Activated CD4-positive, CD25-positive, alpha-beta regulatory T cell treated with anti-CD3 and anti-CD28 coated beads, Interleukin-2, amount 50 U/mL, for 72 hours (primary cell): ENCODE data around the gene SMAD7.

Source experiments
- DNase-seq: peaks from one replicate; pipeline ENCODE4 v3.0.0; 2021

Gene SMAD7

DNA sequence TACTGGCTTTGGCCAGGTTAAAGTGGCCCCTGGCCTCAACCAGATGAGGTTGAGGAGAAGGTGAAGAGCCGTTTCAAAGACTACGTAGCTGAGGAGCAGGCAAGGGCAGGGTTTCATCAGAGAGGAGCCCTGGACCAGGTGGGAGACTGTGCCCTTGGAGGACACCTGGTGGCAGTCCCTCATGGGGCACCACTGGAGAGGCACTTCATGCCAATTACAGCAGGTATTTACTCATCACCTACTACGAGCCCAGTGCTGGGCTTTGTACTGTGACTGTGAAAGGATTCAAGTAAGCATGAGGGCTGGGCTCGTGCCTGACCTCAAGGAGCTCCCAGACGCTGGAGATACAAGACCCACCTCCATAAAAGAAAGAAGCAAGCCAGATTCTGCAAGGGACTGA, 37.6 kb downstream of the SMAD7 start:
- no peak for DNase-seq

DNA sequence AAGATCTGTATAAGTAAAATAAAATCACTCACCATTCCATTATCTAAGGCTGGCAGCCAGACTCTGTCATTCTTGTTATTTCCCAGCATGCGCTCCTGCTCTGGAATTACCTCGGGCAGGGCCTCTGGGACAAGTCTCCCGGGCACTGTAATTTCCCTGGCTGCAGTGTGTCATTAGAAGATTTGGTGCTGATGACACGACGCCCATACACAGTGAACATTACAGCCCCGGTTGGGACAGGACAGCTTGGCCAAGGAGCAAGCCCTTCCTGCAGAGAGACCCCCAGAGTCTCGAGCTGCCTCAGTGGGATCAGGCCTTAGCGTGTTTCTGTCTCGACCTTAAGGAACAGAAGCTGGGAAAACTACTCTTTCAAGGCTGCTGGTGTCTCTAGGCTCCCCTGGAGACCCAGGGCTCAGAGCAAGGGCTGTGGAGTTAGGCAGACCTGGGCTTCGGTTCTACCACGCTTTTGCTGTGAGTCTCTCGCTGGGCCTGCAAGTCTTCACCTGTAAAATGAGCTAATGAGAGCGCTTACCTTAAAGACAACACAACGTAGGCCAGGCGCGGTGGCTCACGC, 39.7 kb downstream of the SMAD7 start:
- DNase-seq = no peak

- no peak for DNase-seq
Measured at GRCh38 chr18:48909721-48910120, 41.0 kb downstream of the SMAD7 start.

GRCh38 chr18:48908916-48909315, 41.8 kb downstream of the SMAD7 start:
- no peak for DNase-seq

DNA sequence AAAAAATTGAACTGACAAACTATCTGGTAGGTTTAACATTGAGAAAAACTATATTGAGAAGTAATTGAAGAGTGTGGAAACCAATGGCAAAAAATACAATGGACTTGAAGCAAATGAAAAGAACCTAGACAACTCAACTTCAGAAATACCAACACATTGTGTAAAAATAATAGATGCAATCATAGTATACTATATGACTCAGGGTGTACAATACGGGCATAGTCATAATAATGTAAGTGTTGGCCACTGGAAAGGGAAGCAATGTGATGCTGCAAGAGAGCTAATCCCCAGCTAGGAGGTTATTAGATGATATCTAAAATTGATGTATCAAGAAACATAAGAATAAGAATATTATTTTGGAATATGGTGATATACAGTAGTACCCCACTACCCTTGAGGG, 45.3 kb downstream of the SMAD7 start:
- DNase-seq = no peak

- no peak for DNase-seq
Measured at GRCh38 chr18:48904847-48905394, 45.8 kb downstream of the SMAD7 start.

DNA sequence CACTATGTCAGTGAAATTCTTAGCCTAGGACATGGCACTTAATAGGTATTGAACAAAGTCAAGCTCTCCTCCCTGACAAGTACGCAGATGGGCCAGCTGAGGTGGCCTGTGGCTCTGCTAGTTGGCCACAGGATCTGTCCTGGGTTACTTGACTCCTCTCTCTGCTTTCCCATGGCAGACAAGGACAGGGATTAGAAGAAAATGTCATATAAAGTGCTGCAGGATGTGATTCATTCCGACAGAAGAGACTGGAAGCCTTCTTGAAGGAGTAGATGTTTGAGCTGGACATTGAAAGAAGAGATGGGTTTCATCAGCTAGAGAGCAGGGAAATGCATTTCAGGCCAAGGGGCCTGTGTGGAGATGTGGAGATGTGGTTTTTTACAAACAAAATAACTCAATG, 46.7 kb downstream of the SMAD7 start:
- DNase-seq = no peak

DNA sequence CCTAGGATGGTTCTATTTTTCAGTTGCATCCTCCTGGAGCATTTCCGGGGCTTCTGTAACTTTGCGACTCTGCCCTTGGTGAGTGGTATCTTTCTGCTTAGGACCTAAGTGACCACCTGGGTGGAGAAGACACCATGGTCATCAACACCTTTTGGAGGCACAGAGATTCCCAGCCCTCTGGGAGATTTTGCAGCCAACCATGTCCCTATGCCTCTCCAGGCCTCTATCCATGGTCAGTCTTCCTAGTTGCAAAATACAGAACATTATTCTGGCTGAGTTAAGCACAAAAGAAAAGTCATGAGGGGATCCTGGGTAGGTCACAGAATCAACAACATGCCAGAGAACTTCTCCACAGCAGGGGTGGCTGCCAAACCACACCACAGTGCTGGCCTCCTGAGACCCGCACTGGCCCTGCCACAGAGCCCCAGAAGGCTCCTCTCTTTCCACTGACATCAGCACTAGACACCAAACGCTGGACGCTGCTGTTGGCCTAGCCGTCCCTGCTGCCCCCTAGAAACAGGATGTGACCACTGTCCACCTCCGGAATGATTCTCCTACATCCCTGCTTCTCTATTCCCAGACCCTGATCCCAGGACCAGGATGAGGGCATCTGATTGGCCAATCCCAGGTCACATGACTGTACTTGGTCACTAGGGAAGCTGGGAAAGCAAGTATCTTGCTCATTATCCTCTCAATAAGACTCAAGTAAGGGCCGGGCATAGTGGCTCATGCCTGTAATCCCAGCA, 47.7 kb downstream of the SMAD7 start:
- DNase-seq = no peak

DNA sequence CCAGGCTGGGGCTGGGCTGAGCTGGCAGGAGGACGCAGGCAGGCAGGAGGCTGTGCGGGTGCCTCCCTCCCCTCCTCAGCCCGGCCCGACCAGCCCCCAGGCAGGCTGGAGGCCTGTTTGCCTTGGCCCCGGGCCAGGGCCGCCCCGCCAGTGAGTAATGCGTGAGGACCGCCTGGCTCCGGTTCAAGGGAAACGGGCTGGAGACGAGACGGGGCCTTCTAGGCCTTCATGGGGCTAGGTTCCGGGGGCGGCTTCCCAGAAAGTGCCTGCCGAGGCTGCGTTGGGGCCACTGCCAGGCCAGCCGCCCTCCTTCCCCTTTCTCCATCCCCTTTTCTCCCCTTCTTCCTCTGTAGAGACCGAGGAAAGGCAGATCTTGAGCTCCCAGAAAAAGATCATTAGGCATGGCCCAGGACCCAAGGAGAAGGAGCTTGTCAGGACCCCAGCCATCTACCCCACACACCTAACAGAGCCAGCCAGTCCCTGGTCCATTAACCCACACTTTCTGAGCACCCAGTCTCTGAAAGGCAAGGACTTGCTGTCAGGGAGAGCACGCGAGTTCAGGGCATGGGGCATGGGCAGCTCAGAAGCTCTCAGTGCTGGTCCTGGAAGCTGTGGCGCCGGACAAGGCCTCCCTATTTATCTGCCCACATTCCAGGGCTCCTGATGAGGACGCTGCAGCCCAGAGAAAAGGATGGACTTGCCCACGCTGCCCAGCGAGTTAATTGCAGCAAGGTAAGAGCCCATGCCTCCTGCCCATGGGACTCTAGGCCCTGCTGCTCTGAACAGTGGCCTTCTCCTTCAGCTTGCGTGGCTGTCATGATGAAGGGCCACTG, 48.5 kb downstream of the SMAD7 start:
- no peak for DNase-seq

DNA sequence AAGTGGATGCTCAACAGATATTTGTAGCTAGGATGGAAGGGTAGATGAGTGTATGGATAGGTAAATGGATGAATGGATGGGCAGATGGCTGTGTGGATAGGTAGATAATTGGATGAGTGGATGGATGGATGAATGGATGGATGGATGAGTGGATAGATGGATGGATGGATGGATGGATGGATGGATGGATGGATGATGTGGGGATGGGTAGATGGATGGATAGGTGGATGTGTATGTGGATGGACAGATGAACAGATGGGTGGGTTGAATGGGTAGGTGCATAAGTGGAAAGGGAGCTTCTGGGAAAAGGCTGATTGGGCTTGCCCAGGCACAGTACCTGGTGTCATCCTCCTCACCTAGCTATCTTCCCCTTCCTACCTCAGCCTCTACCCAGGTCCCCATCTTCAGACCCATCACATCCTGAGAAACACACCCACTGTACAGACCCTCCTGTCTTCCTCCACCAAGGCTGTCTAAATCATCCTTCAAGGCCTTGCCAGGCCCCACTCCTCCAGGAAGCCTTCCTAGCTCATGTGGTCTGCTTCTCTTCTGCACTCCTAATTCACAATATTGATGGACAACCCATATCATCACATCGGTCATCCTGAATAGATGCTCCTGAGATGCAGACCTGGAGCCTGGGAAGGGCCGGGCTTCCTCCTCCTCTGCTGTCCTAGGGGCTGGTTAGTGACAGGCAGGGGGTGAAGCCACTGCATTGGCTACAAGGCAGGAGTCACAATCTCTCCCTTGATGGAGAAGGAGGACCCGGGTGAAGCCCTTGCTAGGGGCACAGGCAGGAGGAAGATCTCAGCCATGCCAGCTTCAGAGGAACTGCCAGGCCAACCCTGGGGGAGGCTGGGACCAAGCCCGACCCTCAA, 49.4 kb downstream of the SMAD7 start:
- DNase-seq = no peak

DNA sequence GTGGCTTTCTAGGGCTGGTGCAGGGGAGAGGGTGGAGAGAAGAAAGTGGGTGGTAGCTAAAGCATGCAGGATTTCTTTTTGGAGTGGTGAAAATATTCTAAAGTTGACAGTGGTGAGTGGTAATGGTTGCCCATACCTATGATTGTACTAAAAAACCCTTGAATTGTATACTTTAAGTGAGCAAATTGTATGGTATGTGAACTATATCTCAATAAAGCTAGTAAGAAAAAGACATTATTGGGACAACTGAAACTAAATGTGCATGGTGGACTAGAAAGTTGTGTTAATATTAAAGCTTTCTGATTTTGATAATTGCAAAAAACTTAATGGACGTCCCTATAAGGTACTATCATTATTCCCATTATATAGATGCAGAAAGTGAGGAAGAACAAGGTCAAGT, 50.3 kb downstream of the SMAD7 start:
- no peak for DNase-seq

DNA sequence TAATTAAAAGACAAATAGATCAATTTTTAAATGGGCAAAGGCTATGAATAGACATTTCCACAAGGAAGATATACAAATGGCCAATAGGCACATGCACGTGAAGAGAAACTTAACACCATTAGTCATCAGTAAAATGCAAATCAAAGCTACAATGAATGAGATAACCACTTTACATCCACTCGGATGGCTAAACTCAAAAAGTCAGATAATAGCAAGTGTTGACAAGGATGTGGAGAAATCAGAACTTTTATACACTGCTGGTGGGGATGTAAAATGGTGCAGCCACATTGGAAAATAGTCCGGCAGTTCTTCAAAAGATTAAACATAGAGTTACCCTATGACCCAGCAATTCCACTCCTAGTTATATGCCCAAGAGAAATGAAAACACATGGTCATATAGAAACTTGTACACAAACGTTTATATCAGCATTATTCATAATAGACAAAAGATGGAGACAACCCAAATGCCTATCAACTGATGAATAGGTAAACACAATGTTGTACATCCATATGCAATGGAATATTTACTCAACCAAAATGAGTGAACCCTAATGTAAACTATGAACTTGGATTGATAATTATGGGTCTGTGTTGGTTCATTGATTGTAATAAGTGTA, 51.1 kb downstream of the SMAD7 start:
- DNase-seq = no peak

DNA sequence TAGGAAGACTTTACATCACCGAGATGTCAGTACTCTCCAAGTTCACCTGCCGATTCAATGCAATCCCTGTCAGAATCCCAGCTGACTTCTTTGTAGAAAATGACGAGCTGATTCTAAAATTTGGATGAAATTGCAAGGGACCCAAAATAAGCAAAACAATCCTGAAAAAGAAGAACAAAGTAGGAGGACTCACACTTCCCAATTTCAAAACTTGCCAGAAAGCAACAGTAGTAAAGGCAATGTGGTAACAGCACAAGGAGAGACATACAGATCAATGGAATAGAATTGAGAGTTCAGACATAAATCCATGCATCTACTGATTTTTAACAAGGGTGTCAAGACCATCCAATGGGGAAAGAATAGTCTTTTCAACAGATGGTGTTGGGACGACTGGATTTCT, 52.2 kb downstream of the SMAD7 start:
- DNase-seq = no peak

DNA sequence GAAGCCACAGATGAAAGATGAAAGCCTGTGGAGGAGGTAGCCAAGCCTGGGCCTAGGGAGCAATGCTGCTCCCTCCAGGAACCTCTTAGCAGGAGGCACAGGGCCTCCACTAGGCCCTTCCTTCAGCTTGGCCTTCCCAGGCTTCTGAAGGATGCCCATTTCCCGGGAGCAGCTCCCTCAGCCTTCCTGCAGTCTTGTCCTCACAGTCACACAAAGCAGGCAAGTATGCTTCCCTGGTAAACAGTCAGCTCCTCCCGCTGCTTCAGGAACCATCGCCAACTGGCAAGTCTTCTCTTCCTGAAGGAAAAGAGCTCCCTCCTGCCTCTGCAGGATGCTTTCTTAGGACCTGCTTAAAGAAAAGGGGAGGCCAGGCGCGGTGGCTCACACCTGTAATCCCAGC, 53.2 kb downstream of the SMAD7 start:
- DNase-seq = no peak

GRCh38 chr18:48896875-48897511, 53.8 kb downstream of the SMAD7 start:
- DNase-seq = peak; percentile 49

GRCh38 chr18:48896326-48896874, 54.4 kb downstream of the SMAD7 start:
- DNase-seq = no peak

DNA sequence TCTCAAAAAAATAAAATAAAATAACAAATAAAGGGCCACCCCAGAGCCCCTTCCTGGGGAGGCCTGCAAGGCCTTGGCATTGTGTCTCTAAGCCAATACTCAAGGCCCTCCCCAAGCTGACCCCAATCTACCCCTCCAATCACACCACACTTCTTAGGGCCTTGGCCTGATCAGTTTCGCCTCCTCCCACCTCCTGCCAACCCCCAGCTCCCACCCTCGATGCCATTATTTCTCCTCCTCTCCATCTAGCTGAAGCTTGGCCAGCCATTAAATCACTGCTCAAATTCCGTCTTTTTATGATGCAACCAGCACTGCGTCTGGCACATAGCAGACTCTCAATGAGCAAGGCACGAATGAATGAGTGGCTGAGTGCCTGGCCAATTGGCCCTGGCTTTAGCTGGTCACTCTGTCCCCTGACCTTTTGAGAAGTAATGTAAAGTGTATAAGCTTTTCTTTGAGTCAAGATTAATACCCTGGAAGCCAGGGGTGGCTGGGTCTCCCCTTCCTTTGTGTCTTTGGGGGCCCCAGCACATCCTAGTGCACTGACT, 55.9 kb downstream of the SMAD7 start:
- DNase-seq = no peak

GRCh38 chr18:48893608-48894600, 56.9 kb downstream of the SMAD7 start:
- DNase-seq = no peak

- DNase-seq = no peak
Measured at GRCh38 chr18:48893061-48893607, 57.6 kb downstream of the SMAD7 start.
